Effector CD8-positive, alpha-beta T cell (primary cell): Measurements from ENCODE around the gene MYO9A.

Experiments
- DNase-seq: peaks from one replicate; lab custom pipeline; 2025; lab: John Stamatoyannopoulos, UW

The MYO9A gene

GRCh38 chr15:71809346-71809745 is 308.6 kb downstream of the MYO9A start:
- DNase-seq: no peak

- DNase-seq: no peak
Measured at GRCh38 chr15:71808311-71809020, 309.5 kb downstream of the MYO9A start.

GRCh38 chr15:71807691-71808091 is 310.3 kb downstream of the MYO9A start:
- DNase-seq: no peak

GRCh38 chr15:71807125-71807629 is 310.8 kb downstream of the MYO9A start:
- DNase-seq: no peak

- no peak for DNase-seq
Measured at GRCh38 chr15:71806452-71806931, 311.5 kb downstream of the MYO9A start.

GRCh38 chr15:71804695-71805470 is 313.1 kb downstream of the MYO9A start:
- no peak for DNase-seq

GRCh38 chr15:71804226-71804625 is 313.7 kb downstream of the MYO9A start:
- no peak for DNase-seq

- no peak for DNase-seq
Measured at GRCh38 chr15:71802770-71803169, 315.2 kb downstream of the MYO9A start.

- no peak for DNase-seq
Measured at GRCh38 chr15:71801935-71802655, 315.9 kb downstream of the MYO9A start.

GRCh38 chr15:71800835-71801745 is 316.9 kb downstream of the MYO9A start:
- no peak for DNase-seq

- DNase-seq: no peak
Measured at GRCh38 chr15:71800190-71800589, 317.8 kb downstream of the MYO9A start.

- no peak for DNase-seq
Measured at GRCh38 chr15:71798641-71799040, 319.3 kb downstream of the MYO9A start.

GRCh38 chr15:71792521-71792920 is 325.4 kb downstream of the MYO9A start:
- no peak for DNase-seq

- DNase-seq: no peak
Measured at GRCh38 chr15:71791975-71792374, 326.0 kb downstream of the MYO9A start.

- no peak for DNase-seq
Measured at GRCh38 chr15:71790081-71790480, 327.9 kb downstream of the MYO9A start.

- no peak for DNase-seq
Measured at GRCh38 chr15:71789616-71790015, 328.3 kb downstream of the MYO9A start.

GRCh38 chr15:71788646-71789579 is 329.0 kb downstream of the MYO9A start:
- DNase-seq: no peak

- no peak for DNase-seq
Measured at GRCh38 chr15:71786673-71787072, 331.3 kb downstream of the MYO9A start.

GRCh38 chr15:71785996-71786395 is 332.0 kb downstream of the MYO9A start:
- DNase-seq: no peak

- no peak for DNase-seq
Measured at GRCh38 chr15:71784719-71785118, 333.2 kb downstream of the MYO9A start.
